GM15510 (cell line): Measurements from ENCODE around the gene MBOAT7.

Experiments used
- POLR2A ChIP-seq: IDR thresholded peaks from 3 replicates; pipeline ENCODE4 v1.6.1; 2011; ENCODE audit warnings: borderline replicate concordance; ENCODE audit not compliant: insufficient read length; ENCODE audit errors: extremely low read depth

MBOAT7 gene

GRCh38 chr19:54154603-54155345, 34.6 kb downstream of the MBOAT7 start:
- TF ChIP-seq POLR2A = no peak

GRCh38 chr19:54153731-54154326, 35.6 kb downstream of the MBOAT7 start:
- TF ChIP-seq POLR2A = no peak

GRCh38 chr19:54152878-54153524, 36.4 kb downstream of the MBOAT7 start:
- TF ChIP-seq POLR2A = no peak

- TF ChIP-seq POLR2A = no peak
Measured at GRCh38 chr19:54152267-54152666, 37.1 kb downstream of the MBOAT7 start.

- no peak for TF ChIP-seq POLR2A
Measured at GRCh38 chr19:54151362-54152035, 37.9 kb downstream of the MBOAT7 start.

- no peak for TF ChIP-seq POLR2A
Measured at GRCh38 chr19:54149021-54149812, 40.2 kb downstream of the MBOAT7 start.

- TF ChIP-seq POLR2A = no peak
Measured at GRCh38 chr19:54148158-54148557, 41.2 kb downstream of the MBOAT7 start.

GRCh38 chr19:54147676-54148075, 41.7 kb downstream of the MBOAT7 start:
- TF ChIP-seq POLR2A = no peak

GRCh38 chr19:54145541-54146158, 43.7 kb downstream of the MBOAT7 start:
- no peak for TF ChIP-seq POLR2A

GRCh38 chr19:54142166-54142780, 47.1 kb downstream of the MBOAT7 start:
- no peak for TF ChIP-seq POLR2A

GRCh38 chr19:54141356-54141755, 48.0 kb downstream of the MBOAT7 start:
- no peak for TF ChIP-seq POLR2A

- no peak for TF ChIP-seq POLR2A
Measured at GRCh38 chr19:54138489-54139256, 50.7 kb downstream of the MBOAT7 start.
